Heart right ventricle (tissue), 16 donors: ENCODE results near the gene ANKRD36B. TPM values are rescaled to one million over a fixed set of nuclear protein-coding genes. Genes with fewer than 3 reads are reported as not detected.
"Not testable (repeated sequence)": the region's sequence is repeated elsewhere in the genome, so short reads cannot be mapped to it uniquely, and the experiment has no call there.

Experiments
- ATAC-seq, 8 donors: fragments of 200-7000 bp; cut with Tn5 transposase; one replicate each; pipeline ENCODE4 v1.9.1; 2020; ENCODE audit warnings: mild to moderate bottlenecking in 8 of 8, moderate library complexity in 8 of 8, moderate number of reproducible peaks in 1 of 8
- DNase-seq, 2 donors: peaks; one replicate each; pipeline ENCODE4 v3.0.0-alpha.2; 2020
- H3K27ac ChIP-seq, 10 donors: fragments of 200-600 bp; sonication (generic) in 2 of 10; one replicate each; pipeline versions ENCODE4 v1.5.0 to v1.8.0; 2020 to 2022; ENCODE audit warnings: mild to moderate bottlenecking in 3 of 10
- H3K27me3 ChIP-seq, 7 donors: fragments of 200-600 bp; one replicate each; pipeline ENCODE4 v1.8.0; 2021 to 2022; ENCODE audit warnings: mild to moderate bottlenecking in 2 of 7
- H3K36me3 ChIP-seq, 9 donors: fragments of 200-600 bp; sonication (generic) in 1 of 9; one replicate each; pipeline versions ENCODE4 v1.5.0 to v1.8.0; 2020 to 2022; ENCODE audit warnings: mild to moderate bottlenecking in 2 of 9
- H3K4me1 ChIP-seq, 9 donors: fragments of 200-600 bp; sonication (generic) in 1 of 9; one replicate each; pipeline versions ENCODE4 v1.5.0 to v1.8.0; 2020 to 2022; ENCODE audit warnings: mild to moderate bottlenecking in 4 of 9
- H3K4me3 ChIP-seq, 10 donors: fragments of 200-600 bp; sonication (generic) in 2 of 10; one replicate each; pipeline versions ENCODE4 v1.5.0 to v1.8.0; 2020 to 2022; ENCODE audit warnings: mild to moderate bottlenecking in 7 of 10, moderate library complexity in 2 of 10
- H3K9me3 ChIP-seq, 11 donors: fragments of 200-600 bp in 10 of 11; sonication (generic) in 2 of 11; one replicate each; pipeline versions ENCODE4 v1.5.0 to v1.8.0; 2013 to 2022; ENCODE audit warnings: mild to moderate bottlenecking in 2 of 11, control low read depth in 1 of 11, moderate library complexity in 1 of 11
- WGBS, 2 donors: extraction: QIAGEN DNeasy Blood & Tissue Kit; methylation state at CpG; one replicate each; pipeline ENCODE4 v1.1.7; 2013; ENCODE audit warnings: inconsistent platforms in 1 of 2; 5-methylcytosine and 5-hydroxymethylcytosine counted together
- intact Hi-C, 10 donors: fragments of 100-400 bp; cut with DNase I; formaldehyde crosslinking; loops; one replicate each; pipeline versions ENCODE4 v1.11.1 to v1.14.2; 2022
- long read RNA-seq, 3 donors: library from polyadenylated mRNA; unstranded; transcript quantifications; one replicate each; pipeline ENCODE4 v2.0.0, GENCODE V29; 2020 to 2021
- polyA plus RNA-seq, 2 donors: library from polyadenylated mRNA; stranded (reverse); fragments of 200-250 nt; gene quantifications; one replicate each; pipeline ENCODE4 v1.2.3, GENCODE V29; 2013
- total RNA-seq, 10 donors: library from RNA; stranded (reverse); fragmentation: NEBNext Ultra II Directional in 3 of 10; extraction: Animal tissue kit (Norgen Biotek cat#: 25700) in 3 of 10; gene quantifications; one replicate each; pipeline versions ENCODE4 v1.2.1 to v1.2.4, GENCODE V29; 2021 to 2023
- TF ChIP-seq, protein P1 (sequence below), 9 donors: fragments of 200-600 bp; sonication (generic) in 2 of 9; IDR thresholded peaks; one replicate each; pipeline versions ENCODE4 v1.5.0 to v1.8.0; 2021 to 2022; ENCODE audit warnings: antibody characterized with exemption in 9 of 9, mild to moderate bottlenecking in 5 of 9, moderate library complexity in 1 of 9
- donor health status: Arrhythmogenic right ventricular cardiomyopathy.
- donor health status: ischemic (EF 13 %, LVEDD 7.1; RV severe dilation, severe dysfunction).
- donor health status: healthy with polysubstance abuse.
- donor health status: DM: no; HTN: yes; CAD: no.
- donor health status: DM: no; HTN: no; CAD: no.
- donor health status: ischemic (EF 25% LVEDD 6.9; RV normal size, moderate dysfunction).
- donor health status: ischemic (EF 25% LVEDD 5.7; RV mildly dilated, moderate dysfunction).
- donor health status: healthy.
- donor health status: DM: yes; HTN: yes; CAD: no.
- donor health status: Ischemic cardiomyopathy.
- donor health status: ischemic (EF 35%, LVEDD 5.7; RV mildly dilated, moderate dysfunction).
- donor health status: nonischemic (EF 11% LVEDD 7.7; RV severe dilation, severe dysfunction).
- donor health status: DM: yes; HTN: yes; CAD: no.
- donor health status: PGD.
- donor health status: ischemic (EF 29% LVEDD 5.4; RV normal size, mild dysfunction).
- donor health status: nonischemic (EF 23%, LVEDD 6.1; RV moderate dilation, normal function).

The ANKRD36B gene
- total RNA-seq, result 1 to 10 TPM; 2.2 to 6.7 (median 4.1) TPM
- 10 to 100 TPM in 1 of 2 donors, under 1 TPM in 1; 0.80 to 20.5 TPM for polyA plus RNA-seq
- long read RNA-seq, donor 1, partial matches to known transcripts, result 2 of 5 reads
- long read RNA-seq, donor 1, other reads (novel, unspliced or antisense), result 3 of 5 reads
- long read RNA-seq, donor 2, partial matches to known transcripts, result 0 of 2 reads
- long read RNA-seq, donor 2, other reads (novel, unspliced or antisense), result 2 of 2 reads
- long read RNA-seq, donor 3, partial matches to known transcripts, result 1 of 2 reads
- long read RNA-seq, donor 3, other reads (novel, unspliced or antisense), result 1 of 2 reads

- TF ChIP-seq, protein P1, sequence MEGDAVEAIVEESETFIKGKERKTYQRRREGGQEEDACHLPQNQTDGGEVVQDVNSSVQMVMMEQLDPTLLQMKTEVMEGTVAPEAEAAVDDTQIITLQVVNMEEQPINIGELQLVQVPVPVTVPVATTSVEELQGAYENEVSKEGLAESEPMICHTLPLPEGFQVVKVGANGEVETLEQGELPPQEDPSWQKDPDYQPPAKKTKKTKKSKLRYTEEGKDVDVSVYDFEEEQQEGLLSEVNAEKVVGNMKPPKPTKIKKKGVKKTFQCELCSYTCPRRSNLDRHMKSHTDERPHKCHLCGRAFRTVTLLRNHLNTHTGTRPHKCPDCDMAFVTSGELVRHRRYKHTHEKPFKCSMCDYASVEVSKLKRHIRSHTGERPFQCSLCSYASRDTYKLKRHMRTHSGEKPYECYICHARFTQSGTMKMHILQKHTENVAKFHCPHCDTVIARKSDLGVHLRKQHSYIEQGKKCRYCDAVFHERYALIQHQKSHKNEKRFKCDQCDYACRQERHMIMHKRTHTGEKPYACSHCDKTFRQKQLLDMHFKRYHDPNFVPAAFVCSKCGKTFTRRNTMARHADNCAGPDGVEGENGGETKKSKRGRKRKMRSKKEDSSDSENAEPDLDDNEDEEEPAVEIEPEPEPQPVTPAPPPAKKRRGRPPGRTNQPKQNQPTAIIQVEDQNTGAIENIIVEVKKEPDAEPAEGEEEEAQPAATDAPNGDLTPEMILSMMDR (IDR thresholded peaks at IDR 0.05), result peak in 3 of 9 donors; percentile 4 to 8 (median 7)
- H3K4me1 ChIP-seq, H3K27me3 ChIP-seq, H3K9me3 ChIP-seq, H3K36me3 ChIP-seq: not testable (repeated sequence)
- intact Hi-C loops, result loop anchor here in 8 of 10 donors (1.0 to 10.0 kb wide), 6 partner anchors 57 to 107 kb away; partner anchors contain the start of genes ACTR1B (in 1 of the 8) and COX5B (in 1 of the 8)
- ATAC-seq, result peak; percentile 76 to 93 (median 86)
- WGBS, 2 donors, result 0% methylated on average over 40 to 43 of the region's 90 CpGs
- DNase-seq, result peak; percentile 20 to 38
- peak within 1 kb of the TSS; percentile 50 to 82 (median 66) for H3K4me3 ChIP-seq
- peak within 1 kb of the TSS; percentile 82 to 97 (median 93) for H3K27ac ChIP-seq
These were observed at the start of gene ANKRD36B for GRCh38 chr2:97589598-97590510. ANKRD36B (minus strand) TSS chr2:97589877; CDS start chr2:97589685, 192 bp downstream.

GRCh38 chr2:97626049-97626430 lies 36.4 kb upstream of the ANKRD36B start:
- H3K4me3 ChIP-seq, ATAC-seq, intact Hi-C loops, H3K27ac ChIP-seq, H3K9me3 ChIP-seq, H3K4me1 ChIP-seq, DNase-seq, H3K27me3 ChIP-seq, H3K36me3 ChIP-seq: not testable (repeated sequence)
- 59 to 60% methylated on average over 8 of the region's 8 CpGs for WGBS, 2 donors

- H3K4me3 ChIP-seq, H3K36me3 ChIP-seq, H3K9me3 ChIP-seq, DNase-seq, H3K4me1 ChIP-seq, ATAC-seq, H3K27me3 ChIP-seq, H3K27ac ChIP-seq, intact Hi-C loops: not testable (repeated sequence)
- WGBS, 2 donors, result 49 to 62% methylated on average over 3 to 4 of the region's 8 CpGs
These were observed 35.8 kb upstream of the ANKRD36B start for GRCh38 chr2:97625354-97626048.

DNA sequence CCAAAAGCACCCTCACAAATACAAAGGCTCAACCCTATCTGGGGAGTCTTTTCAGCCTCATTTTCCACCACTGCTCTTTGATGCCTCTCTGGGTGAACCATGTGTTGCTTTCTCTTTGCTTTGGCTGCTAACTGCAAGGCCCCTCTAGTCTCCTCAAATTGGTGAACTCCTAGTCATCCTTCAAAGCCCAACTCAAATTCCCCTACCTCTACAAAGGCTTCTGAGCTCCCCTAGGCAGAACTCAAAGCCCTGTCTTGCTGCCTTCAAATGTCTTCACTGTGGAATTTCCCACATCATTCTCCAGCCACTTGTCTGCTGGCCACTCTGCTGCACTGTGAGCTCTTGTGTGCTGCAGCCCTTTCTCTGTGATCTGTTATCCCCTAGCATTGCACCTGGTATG lies 33.3 kb upstream of the ANKRD36B start:
- intact Hi-C loops, H3K27me3 ChIP-seq, DNase-seq: not testable (repeated sequence)

GRCh38 chr2:97620492-97620891 lies 30.8 kb upstream of the ANKRD36B start:
- H3K4me3 ChIP-seq, H3K27me3 ChIP-seq, DNase-seq, H3K36me3 ChIP-seq, ATAC-seq, H3K9me3 ChIP-seq, H3K4me1 ChIP-seq, H3K27ac ChIP-seq, intact Hi-C loops: not testable (repeated sequence)
- WGBS, 2 donors, result 86 to 88% methylated on average over 1 of the region's 1 CpG

More for the DNA sequence above, 33.3 kb upstream of the ANKRD36B start:
- H3K4me3 ChIP-seq, H3K4me1 ChIP-seq, H3K27ac ChIP-seq, H3K36me3 ChIP-seq, ATAC-seq, H3K9me3 ChIP-seq: not testable (repeated sequence)

DNA sequence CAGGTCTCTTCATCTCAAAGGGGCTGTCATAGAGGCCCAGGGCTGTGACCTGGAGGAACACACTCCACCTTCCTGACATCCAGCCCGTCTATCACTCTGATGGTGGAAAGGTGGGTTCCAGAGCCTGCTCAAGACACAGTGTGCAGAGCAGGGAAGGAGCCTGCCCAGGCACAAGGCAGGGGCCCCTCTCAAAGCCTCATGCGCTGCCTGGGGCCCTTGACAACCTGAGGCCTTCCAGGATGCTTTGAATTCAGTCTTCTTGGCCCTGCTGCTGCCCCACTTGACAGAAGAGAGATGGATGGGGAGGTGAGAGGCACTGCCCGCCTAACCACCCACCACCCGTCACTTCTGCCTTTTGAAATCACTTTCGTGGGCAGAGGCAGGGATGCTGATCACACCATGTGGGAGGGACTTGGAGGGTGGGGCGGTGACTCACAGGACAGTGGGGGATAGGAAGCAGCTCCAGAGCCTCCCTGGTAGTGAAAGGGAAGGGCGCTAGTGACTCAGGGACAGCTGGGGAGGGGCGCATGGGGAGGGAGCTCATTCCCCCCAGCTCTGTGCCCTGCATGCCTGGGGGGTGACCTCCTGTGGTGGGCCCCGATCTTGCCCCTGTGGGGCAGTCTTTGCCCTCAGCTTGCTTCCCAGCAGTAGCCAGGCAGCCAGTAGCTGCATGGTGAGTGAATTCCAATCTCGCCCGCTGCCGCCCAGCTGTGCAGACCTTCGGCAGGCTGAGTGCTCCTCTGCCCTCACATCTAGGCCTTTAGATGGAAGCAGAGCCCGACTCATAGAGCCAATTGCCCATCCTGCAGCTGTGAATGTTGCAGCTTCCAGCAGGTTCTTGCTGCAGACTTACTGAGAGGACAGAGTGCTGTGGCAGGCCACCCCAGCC lies 29.5 kb upstream of the ANKRD36B start:
- H3K27me3 ChIP-seq, intact Hi-C loops, H3K27ac ChIP-seq, H3K4me1 ChIP-seq, H3K9me3 ChIP-seq, DNase-seq, H3K4me3 ChIP-seq, H3K36me3 ChIP-seq: not testable (repeated sequence)
- WGBS, 2 donors, result 77% methylated on average over 6 to 7 of the region's 14 CpGs
- peak in 4 of 8 donors; percentile 35 to 83 (median 58) for ATAC-seq
